H1 (cell line): ENCODE measurements around the gene CHSY3. TPM values are rescaled to one million over a fixed set of nuclear protein-coding genes. Genes with fewer than 3 reads are reported as not detected.

Experiments
- FOSL1 ChIP-seq: IDR thresholded peaks from 2 replicates; pipeline ENCODE4 v1.6.1; 2011; ENCODE audit warnings: mild to moderate bottlenecking, low read depth, low read length, moderate library complexity; ENCODE audit not compliant: insufficient read depth
- GTF2F1 ChIP-seq: IDR thresholded peaks from 2 replicates; pipeline ENCODE4 v1.6.1; 2012; ENCODE audit warnings: low read depth, low read length, improper control_type of control experiment, borderline replicate concordance
- SIN3A ChIP-seq, 2 experiments: IDR thresholded peaks in 1 of 2; conservative IDR thresholded peaks in 1 of 2; 2 replicates each; pipeline ENCODE4 v1.6.1; 2011 to 2012; ENCODE audit warnings: low read length in 2 of 2, improper control_type of control experiment in 1 of 2, low read depth in 1 of 2, mild to moderate bottlenecking in 1 of 2
- polyA plus RNA-seq, 7 experiments: library from polyadenylated mRNA; depleted of rRNA in 3 of 7; stranded (reverse) in 5 of 7; unstranded in 2 of 7; fragments of >200 nt in 5 of 7; fragments of 200-250 nt in 2 of 7; gene quantifications; 1 replicate in 5 of 7; 2 replicates in 1 of 7; 4 replicates in 1 of 7; pipeline versions ENCODE4 v1.2.1 to v1.2.3, GENCODE V29; 2011 to 2013; ENCODE audit warnings: missing spikeins in 2 of 7, mixed read lengths in 2 of 7
- total RNA-seq: library from RNA; stranded (reverse); fragmentation: NEBNext Ultra II Directional; extraction: Animal tissue kit (Norgen Biotek cat#: 25700); gene quantifications from 2 replicates; pipeline ENCODE4 v1.2.1, GENCODE V29; 2021

CHSY3 gene
- total and polyA plus RNA-seq, 2 of the 8 experiments (the other 6 are each of a cell fraction or from before 2014, with no cell fraction given): 0.24 to 1.8 TPM

DNA sequence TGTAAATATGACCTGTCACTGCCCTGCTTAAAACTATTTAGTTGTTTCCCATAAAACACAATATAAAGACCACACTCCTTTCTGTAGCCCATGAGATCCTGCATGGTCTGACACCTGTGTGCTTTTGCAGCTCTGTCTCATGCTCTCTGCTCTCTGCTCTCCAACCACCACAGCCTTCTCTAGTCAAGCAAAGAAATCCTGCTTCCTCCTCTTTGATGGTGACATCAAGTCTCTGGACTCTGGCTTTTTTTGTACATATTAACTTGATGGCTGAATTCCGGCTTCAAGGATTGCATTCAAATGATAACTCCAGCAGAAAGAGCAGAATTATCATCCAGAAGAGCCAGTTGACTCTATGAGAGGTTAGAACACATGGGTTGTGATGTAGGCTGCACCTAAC, 58.2 kb downstream of the CHSY3 start (continued):
- TF ChIP-seq SIN3A (conservative IDR thresholded peaks at IDR 0.05 in 1 of 2, IDR thresholded peaks at IDR 0.05 in 1 of 2; ENCODE audit: low read depth in 1 of 2, low read length in 2 of 2) (no peak), FOSL1 (no peak), GTF2F1 (no peak)
